ENCODE results near the gene HOXA5.

The HOXA5 gene

GRCh38 chr7:27092819-27093110 lies 50.7 kb downstream of the HOXA5 start:
- FAIRE-seq = no peak

DNA sequence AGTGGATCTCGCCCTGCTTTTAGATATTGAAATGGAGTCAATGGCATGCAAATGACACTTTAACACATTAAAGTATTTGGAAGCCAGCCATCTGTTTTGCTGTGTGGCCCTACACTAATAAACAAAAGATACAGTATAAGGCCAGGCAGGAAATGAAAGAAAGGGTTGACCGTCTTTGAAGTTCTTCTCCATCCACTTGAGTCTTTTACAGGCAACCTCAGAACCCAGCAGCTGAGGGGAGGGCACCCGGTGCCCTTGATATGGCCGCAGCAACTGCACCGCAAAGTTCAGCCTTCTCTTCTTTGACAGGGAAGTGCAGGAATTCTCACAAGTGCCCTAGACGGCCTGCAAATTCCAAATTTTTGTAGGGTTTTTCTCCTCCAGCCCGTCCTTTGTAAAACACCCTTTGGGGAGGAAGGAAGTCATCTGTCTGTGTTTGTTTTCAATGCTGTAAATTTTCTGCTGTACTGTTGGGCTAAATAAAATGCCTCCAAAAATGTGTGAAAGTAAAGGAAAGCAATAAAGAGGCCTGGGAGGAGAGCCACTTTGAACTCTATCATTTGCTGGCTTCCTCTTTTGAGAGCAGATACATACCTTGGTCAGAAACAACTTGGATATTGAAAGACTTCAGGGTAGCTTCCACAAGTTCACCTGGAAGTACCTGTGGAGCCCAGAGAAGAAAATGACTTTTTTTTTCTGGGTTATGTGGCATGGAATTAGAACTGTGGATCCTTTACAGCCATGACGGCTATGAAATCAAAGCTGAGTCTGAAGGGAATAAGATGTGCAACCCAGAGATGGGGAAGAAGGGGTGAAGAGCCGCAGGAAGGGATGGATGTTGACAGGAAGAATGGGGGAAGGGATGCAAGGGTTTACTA lies 51.3 kb downstream of the HOXA5 start:
- FAIRE-seq = no peak

- no peak for FAIRE-seq
Measured at GRCh38 chr7:27091105-27091504, 52.4 kb downstream of the HOXA5 start.
